ENCODE data around the gene SLC7A8.

Gene SLC7A8

GRCh38 chr14:23154964-23155587 lies 28.4 kb downstream of the SLC7A8 start:
- no peak for DNase-seq

GRCh38 chr14:23153851-23154796 lies 29.3 kb downstream of the SLC7A8 start:
- DNase-seq = peak in 1 of 2 donors; percentile 9

- no peak for DNase-seq
Measured at GRCh38 chr14:23151342-23151741, 32.1 kb downstream of the SLC7A8 start.

- no peak for DNase-seq
Measured at GRCh38 chr14:23149745-23150144, 33.7 kb downstream of the SLC7A8 start.

- DNase-seq = no peak
Measured at GRCh38 chr14:23148591-23149249, 34.7 kb downstream of the SLC7A8 start.

GRCh38 chr14:23147676-23148075 lies 35.8 kb downstream of the SLC7A8 start:
- no peak for DNase-seq

GRCh38 chr14:23146980-23147379 lies 36.5 kb downstream of the SLC7A8 start:
- DNase-seq = no peak

GRCh38 chr14:23146351-23146910 lies 37.0 kb downstream of the SLC7A8 start:
- no peak for DNase-seq

GRCh38 chr14:23145794-23146350 lies 37.6 kb downstream of the SLC7A8 start:
- DNase-seq = no peak

GRCh38 chr14:23143911-23144310 lies 39.5 kb downstream of the SLC7A8 start:
- DNase-seq = no peak

GRCh38 chr14:23142826-23143225 lies 40.6 kb downstream of the SLC7A8 start:
- DNase-seq = no peak

GRCh38 chr14:23141706-23142444 lies 41.6 kb downstream of the SLC7A8 start:
- DNase-seq = no peak

- no peak for DNase-seq
Measured at GRCh38 chr14:23140371-23140770, 43.1 kb downstream of the SLC7A8 start.

- no peak for DNase-seq
Measured at GRCh38 chr14:23139874-23140273, 43.6 kb downstream of the SLC7A8 start.

- no peak for DNase-seq
Measured at GRCh38 chr14:23137813-23138535, 45.5 kb downstream of the SLC7A8 start.

GRCh38 chr14:23137192-23137812 lies 46.2 kb downstream of the SLC7A8 start:
- no peak for DNase-seq

GRCh38 chr14:23136566-23137133 lies 46.8 kb downstream of the SLC7A8 start:
- DNase-seq = no peak

- no peak for DNase-seq
Measured at GRCh38 chr14:23132970-23133369, 50.5 kb downstream of the SLC7A8 start.

- DNase-seq = no peak
Measured at GRCh38 chr14:23131482-23131881, 52.0 kb downstream of the SLC7A8 start.

- no peak for DNase-seq
Measured at GRCh38 chr14:23130871-23131270, 52.6 kb downstream of the SLC7A8 start.

Measured in stimulated activated CD4-positive, alpha-beta T cell treated with anti-CD3 and anti-CD28 coated beads, Interleukin-2, amount 100 ng/mL, for 48 hours (primary cell).